Measurements from ENCODE around the gene HERPUD2.

The HERPUD2 gene

GRCh38 chr7:35721288-35721687 lies 26.4 kb upstream of the HERPUD2 start:
- Histone ChIP-seq H3K27me3 (ENCODE audit: control insufficient read depth, insufficient read depth, low read length) (no peaks in the 10 kb centered on the region), H3K9me3 (ENCODE audit: control insufficient read depth, low read length) (no peaks in the 10 kb centered on the region), H3K4me2 (ENCODE audit: low read length) (no peak overlapping the region), H3K4me1 (peaks cover 3% of the 10 kb centered on the region), H3K27ac (no peak overlapping the region), H2AFZ (no peak overlapping the region), H3K4me3 (ENCODE audit: low read depth, low read length) (no peak overlapping the region), H3K36me3 (ENCODE audit: control insufficient read depth, insufficient read depth, low read length) (no peaks in the 10 kb centered on the region), H3K79me2 (no peaks in the 10 kb centered on the region), H3K9ac (no peak overlapping the region)
- no peak for TF ChIP-seq CTCF (IDR thresholded peaks at IDR 0.05)

GRCh38 chr7:35720849-35721248 lies 25.9 kb upstream of the HERPUD2 start:
- peaks cover 3% of the 10 kb centered on the region for H3K4me1 ChIP-seq
- TF ChIP-seq CTCF (IDR thresholded peaks at IDR 0.05): no peak
- H3K79me2 ChIP-seq: no peaks in the 10 kb centered on the region
- no peak overlapping the region for H3K4me3 ChIP-seq (ENCODE audit: low read depth, low read length)
- H3K27ac ChIP-seq: no peak overlapping the region
- no peaks in the 10 kb centered on the region for H3K9me3 ChIP-seq (ENCODE audit: control insufficient read depth, low read length)
- H3K27me3 ChIP-seq (ENCODE audit: control insufficient read depth, insufficient read depth, low read length): no peaks in the 10 kb centered on the region
- H3K4me2 ChIP-seq (ENCODE audit: low read length): no peak overlapping the region
- H3K9ac ChIP-seq: no peak overlapping the region
- no peaks in the 10 kb centered on the region for H3K36me3 ChIP-seq (ENCODE audit: control insufficient read depth, insufficient read depth, low read length)
- H2AFZ ChIP-seq: no peak overlapping the region

GRCh38 chr7:35720032-35720431 lies 25.1 kb upstream of the HERPUD2 start:
- Histone ChIP-seq H3K27me3 (ENCODE audit: control insufficient read depth, insufficient read depth, low read length) (no peaks in the 10 kb centered on the region), H2AFZ (no peak overlapping the region), H3K4me1 (peaks cover 3% of the 10 kb centered on the region), H3K36me3 (ENCODE audit: control insufficient read depth, insufficient read depth, low read length) (no peaks in the 10 kb centered on the region), H3K27ac (no peak overlapping the region), H3K4me2 (ENCODE audit: low read length) (no peak overlapping the region), H3K4me3 (ENCODE audit: low read depth, low read length) (no peak overlapping the region), H3K79me2 (no peaks in the 10 kb centered on the region), H3K9me3 (ENCODE audit: control insufficient read depth, low read length) (no peaks in the 10 kb centered on the region), H3K9ac (no peak overlapping the region)
- TF ChIP-seq CTCF (IDR thresholded peaks at IDR 0.05): no peak

- no peaks in the 10 kb centered on the region for H3K27me3 ChIP-seq (ENCODE audit: control insufficient read depth, insufficient read depth, low read length)
- no peak overlapping the region for H3K9ac ChIP-seq
- no peak overlapping the region for H3K4me3 ChIP-seq (ENCODE audit: low read depth, low read length)
- no peak overlapping the region for H3K27ac ChIP-seq
- TF ChIP-seq CTCF (IDR thresholded peaks at IDR 0.05): no peak
- no peaks in the 10 kb centered on the region for H3K9me3 ChIP-seq (ENCODE audit: control insufficient read depth, low read length)
- H3K36me3 ChIP-seq (ENCODE audit: control insufficient read depth, insufficient read depth, low read length): no peaks in the 10 kb centered on the region
- H3K79me2 ChIP-seq: no peaks in the 10 kb centered on the region
- H2AFZ ChIP-seq: no peak overlapping the region
- peaks cover 3% of the 10 kb centered on the region for H3K4me1 ChIP-seq
- H3K4me2 ChIP-seq (ENCODE audit: low read length): no peak overlapping the region
Observed at GRCh38 chr7:35718047-35718446, 23.1 kb upstream of the HERPUD2 start.

GRCh38 chr7:35717516-35717915 lies 22.6 kb upstream of the HERPUD2 start:
- Histone ChIP-seq H2AFZ (no peak overlapping the region), H3K36me3 (ENCODE audit: control insufficient read depth, insufficient read depth, low read length) (no peaks in the 10 kb centered on the region), H3K4me3 (ENCODE audit: low read depth, low read length) (no peak overlapping the region), H3K9ac (no peak overlapping the region), H3K27me3 (ENCODE audit: control insufficient read depth, insufficient read depth, low read length) (no peaks in the 10 kb centered on the region), H3K9me3 (ENCODE audit: control insufficient read depth, low read length) (no peaks in the 10 kb centered on the region), H3K27ac (no peak overlapping the region), H3K79me2 (no peaks in the 10 kb centered on the region), H3K4me2 (ENCODE audit: low read length) (no peak overlapping the region), H3K4me1 (peaks cover 3% of the 10 kb centered on the region)
- no peak for TF ChIP-seq CTCF (IDR thresholded peaks at IDR 0.05)
